ENCODE results near the gene ADAMTS9.

- no peak for TF ChIP-seq CTCF (IDR thresholded peaks at IDR 0.05)
- no peak for TF ChIP-seq POLR2A (IDR thresholded peaks at IDR 0.05)
Observed at GRCh38 chr3:64650715-64651114, 37.1 kb downstream of the ADAMTS9 start.

All from heart left ventricle (tissue), 13 donors.